DOHH2 (cell line): ENCODE results near the gene FRYL.

Source experiments
- CTCF ChIP-seq: fragments of 200-600 bp; sonication (generic); IDR thresholded peaks from one replicate; pipeline ENCODE4 v1.5.1; 2014; ENCODE audit warnings: antibody characterized with exemption, mild to moderate bottlenecking, low read depth, low read length; ENCODE audit not compliant: poor library complexity, severe bottlenecking
- EZH2phosphoT487 ChIP-seq: fragments of 200-600 bp; sonication (generic); IDR thresholded peaks from 2 replicates; pipeline ENCODE4 v1.6.1; 2017; ENCODE audit warnings: borderline replicate concordance, mild to moderate bottlenecking, antibody characterized with exemption, low read length, moderate library complexity, mixed read lengths

GRCh38 chr4:48796927-48797679 is 17.0 kb upstream of the FRYL start:
- no peak for TF ChIP-seq CTCF
- no peak for TF ChIP-seq EZH2phosphoT487
